GM18520 (cell line): ENCODE results near the gene HSH2D.
"Not testable (repeated sequence)": the region's sequence is repeated elsewhere in the genome, so short reads cannot be mapped to it uniquely, and the experiment has no call there.

Source experiments
- ATAC-seq: cut with Tn5 transposase; IDR thresholded peaks from one replicate; pipeline ENCODE4 v1.9.1; 2021; ENCODE audit not compliant: unreplicated experiment

Gene HSH2D

GRCh38 chr19:16154557-16154956, 11.1 kb downstream of the HSH2D start:
- no peak for ATAC-seq

- no peak for ATAC-seq
Measured at GRCh38 chr19:16155128-16155527, 11.6 kb downstream of the HSH2D start.

GRCh38 chr19:16156904-16157303, 13.4 kb downstream of the HSH2D start:
- no peak for ATAC-seq

GRCh38 chr19:16157601-16158000, 14.1 kb downstream of the HSH2D start:
- ATAC-seq, result no peak

- no peak for ATAC-seq
Measured at GRCh38 chr19:16159655-16160054, 16.2 kb downstream of the HSH2D start.

GRCh38 chr19:16160445-16160942, 17.0 kb downstream of the HSH2D start:
- no peak for ATAC-seq

- ATAC-seq, result no peak
Measured at GRCh38 chr19:16160943-16161560, 17.6 kb downstream of the HSH2D start.

- ATAC-seq, result no peak
Measured at GRCh38 chr19:16161840-16162239, 18.4 kb downstream of the HSH2D start.

GRCh38 chr19:16164222-16164890, 20.9 kb downstream of the HSH2D start:
- no peak for ATAC-seq

GRCh38 chr19:16166417-16166816, 22.9 kb downstream of the HSH2D start:
- ATAC-seq, result no peak

- ATAC-seq, result no peak
Measured at GRCh38 chr19:16167055-16167454, 23.6 kb downstream of the HSH2D start.

GRCh38 chr19:16168465-16169081, 25.1 kb downstream of the HSH2D start:
- ATAC-seq, result no peak

- ATAC-seq, result no peak
Measured at GRCh38 chr19:16170134-16170533, 26.6 kb downstream of the HSH2D start.

- ATAC-seq, result no peak
Measured at GRCh38 chr19:16175954-16176353, 32.5 kb downstream of the HSH2D start.

GRCh38 chr19:16178866-16179265, 35.4 kb downstream of the HSH2D start:
- not testable (repeated sequence) for ATAC-seq

- no peak for ATAC-seq
Measured at GRCh38 chr19:16180611-16181010, 37.1 kb downstream of the HSH2D start.

- no peak for ATAC-seq
Measured at GRCh38 chr19:16184665-16185122, 41.2 kb downstream of the HSH2D start.

- peak; percentile 93 for ATAC-seq
Measured at GRCh38 chr19:16185123-16185767, 41.8 kb downstream of the HSH2D start, which contains the start of gene FAM32A. Gene FAM32A (plus strand): TSS chr19:16185410. CDS start chr19:16185443, 33 bp downstream.

GRCh38 chr19:16185768-16186123, 42.3 kb downstream of the HSH2D start:
- ATAC-seq, result no peak

- ATAC-seq, result no peak
Measured at GRCh38 chr19:16188521-16188920, 45.0 kb downstream of the HSH2D start.

GRCh38 chr19:16190198-16190597, 46.7 kb downstream of the HSH2D start:
- ATAC-seq, result no peak

- no peak for ATAC-seq
Measured at GRCh38 chr19:16190736-16191135, 47.3 kb downstream of the HSH2D start.
